GM10266 (cell line): Measurements from ENCODE around the gene CDH23.

Experiments
- DNase-seq: peaks from one replicate; pipeline ENCODE4 v3.0.0; 2012; ENCODE audit errors: extremely low spot score
- TF ChIP-seq, protein P1 (sequence below): IDR thresholded peaks from 2 replicates; pipeline ENCODE4 v1.5.1; 2012; ENCODE audit warnings: mild to moderate bottlenecking, low read depth; ENCODE audit not compliant: control insufficient read depth, insufficient read depth; ENCODE audit errors: missing control alignments

Gene CDH23

DNA sequence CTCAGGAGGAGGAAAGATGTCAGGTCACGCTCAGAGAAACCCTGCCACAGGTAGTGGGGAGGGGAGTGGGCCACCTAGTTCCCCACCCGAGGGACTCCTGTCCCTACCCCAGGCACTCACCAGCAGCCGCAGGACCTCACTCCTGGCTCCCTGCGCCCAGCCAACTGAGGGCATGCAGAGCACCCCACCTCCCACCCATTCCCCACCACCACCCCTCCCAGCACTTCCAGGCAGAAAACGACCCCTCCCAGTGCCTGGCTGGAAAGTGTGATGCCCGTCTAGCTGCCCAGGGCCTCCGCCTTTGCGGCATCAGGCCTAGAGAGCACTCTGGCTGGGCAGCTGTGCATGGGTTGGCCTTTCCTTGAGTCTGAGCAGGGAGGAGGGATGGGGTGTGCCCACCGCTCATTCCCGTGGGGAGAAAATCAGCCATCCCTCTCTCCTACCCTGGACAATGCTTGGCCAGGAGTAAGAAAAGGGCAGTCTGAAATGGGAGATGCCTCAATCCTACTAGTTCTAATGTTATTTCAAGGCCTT lies 321.5 kb downstream of the CDH23 start:
- DNase-seq, result no peak
- TF ChIP-seq, protein P1, sequence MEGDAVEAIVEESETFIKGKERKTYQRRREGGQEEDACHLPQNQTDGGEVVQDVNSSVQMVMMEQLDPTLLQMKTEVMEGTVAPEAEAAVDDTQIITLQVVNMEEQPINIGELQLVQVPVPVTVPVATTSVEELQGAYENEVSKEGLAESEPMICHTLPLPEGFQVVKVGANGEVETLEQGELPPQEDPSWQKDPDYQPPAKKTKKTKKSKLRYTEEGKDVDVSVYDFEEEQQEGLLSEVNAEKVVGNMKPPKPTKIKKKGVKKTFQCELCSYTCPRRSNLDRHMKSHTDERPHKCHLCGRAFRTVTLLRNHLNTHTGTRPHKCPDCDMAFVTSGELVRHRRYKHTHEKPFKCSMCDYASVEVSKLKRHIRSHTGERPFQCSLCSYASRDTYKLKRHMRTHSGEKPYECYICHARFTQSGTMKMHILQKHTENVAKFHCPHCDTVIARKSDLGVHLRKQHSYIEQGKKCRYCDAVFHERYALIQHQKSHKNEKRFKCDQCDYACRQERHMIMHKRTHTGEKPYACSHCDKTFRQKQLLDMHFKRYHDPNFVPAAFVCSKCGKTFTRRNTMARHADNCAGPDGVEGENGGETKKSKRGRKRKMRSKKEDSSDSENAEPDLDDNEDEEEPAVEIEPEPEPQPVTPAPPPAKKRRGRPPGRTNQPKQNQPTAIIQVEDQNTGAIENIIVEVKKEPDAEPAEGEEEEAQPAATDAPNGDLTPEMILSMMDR, result no peak

DNA sequence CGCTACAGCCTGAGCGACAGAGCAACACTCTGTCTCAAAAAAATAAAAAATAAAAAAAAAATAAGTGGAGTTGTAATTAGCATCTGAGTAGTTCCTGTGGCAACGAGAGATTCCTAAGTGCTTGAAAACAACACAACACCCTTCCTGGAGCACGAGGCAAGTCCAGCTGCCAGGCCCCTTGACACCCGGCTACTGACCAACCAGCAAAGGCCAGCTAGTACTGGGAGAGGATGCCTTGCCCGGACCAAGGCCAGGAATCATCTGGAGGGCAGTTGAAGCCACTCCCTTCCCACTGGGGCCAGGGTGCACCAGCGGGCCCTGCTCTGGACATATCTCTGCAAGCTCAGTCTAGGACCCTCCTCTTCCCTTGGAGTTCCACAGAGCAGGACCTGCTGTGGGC lies 322.3 kb downstream of the CDH23 start:
- no peak for DNase-seq
- TF ChIP-seq, protein P1, result no peak

DNA sequence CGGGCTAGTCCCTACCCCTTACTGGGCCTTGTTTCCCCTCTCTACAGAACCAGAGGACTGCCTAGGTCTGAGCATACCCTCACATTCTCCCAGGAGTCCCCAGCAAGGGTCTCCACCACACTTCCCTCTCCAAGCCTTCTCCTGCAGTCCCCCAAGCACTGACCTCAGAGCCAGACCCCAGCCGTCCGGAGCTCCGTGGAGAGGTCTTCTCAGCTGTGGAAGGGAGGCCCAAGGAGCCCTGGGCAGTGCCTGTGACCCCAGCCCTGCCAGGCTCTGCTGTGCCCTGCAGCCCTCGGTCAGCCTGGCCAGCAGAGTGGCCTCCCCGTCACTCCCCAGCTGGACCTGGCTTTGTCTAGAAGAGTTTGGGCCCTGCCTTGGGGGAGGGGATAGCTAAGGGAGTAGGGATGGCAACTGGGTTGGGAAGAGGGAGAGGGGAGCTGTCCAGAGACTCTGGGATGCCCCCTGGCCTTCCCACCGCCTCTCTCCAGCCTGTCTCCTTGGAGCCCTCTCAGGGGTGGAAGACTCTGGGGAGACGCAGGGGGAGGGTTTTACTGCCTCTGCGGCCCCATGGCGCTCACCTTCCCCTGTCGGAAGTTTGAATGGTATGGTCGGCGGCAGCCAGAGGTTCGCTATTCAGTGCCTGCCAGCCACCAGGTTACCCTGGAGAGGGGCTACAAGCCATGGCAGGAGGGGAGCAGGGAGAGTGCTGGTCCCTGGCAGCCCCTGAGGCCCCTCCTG lies 322.9 kb downstream of the CDH23 start, which contains the start of gene C10orf105:
TSS of gene C10orf105 (minus strand) at position 315 of the 738 bp plus-strand sequence. CDS start 3,441 bp downstream, outside the sequence.
- TF ChIP-seq, protein P1, result no peak
- no peak for DNase-seq

DNA sequence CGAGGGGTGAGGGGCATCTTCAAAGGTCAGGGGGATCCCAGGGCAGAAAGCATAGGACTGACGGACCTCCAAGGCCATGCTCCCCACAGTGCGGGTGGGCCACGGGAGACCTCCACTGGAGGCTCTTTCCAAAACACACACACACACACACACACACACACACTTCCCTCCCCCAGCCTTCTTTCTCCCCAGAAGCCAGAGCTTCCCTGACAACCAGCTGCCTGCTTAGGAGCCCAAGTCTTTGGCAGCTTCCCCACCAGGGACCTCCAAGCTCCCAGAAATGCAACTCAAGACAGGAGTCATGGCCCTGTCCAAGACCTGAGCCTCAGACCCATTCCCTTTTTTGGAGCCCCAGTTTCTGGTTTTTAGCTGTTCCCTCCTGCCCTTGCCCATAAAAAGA lies 323.6 kb downstream of the CDH23 start:
- TF ChIP-seq, protein P1, result no peak
- DNase-seq, result no peak

DNA sequence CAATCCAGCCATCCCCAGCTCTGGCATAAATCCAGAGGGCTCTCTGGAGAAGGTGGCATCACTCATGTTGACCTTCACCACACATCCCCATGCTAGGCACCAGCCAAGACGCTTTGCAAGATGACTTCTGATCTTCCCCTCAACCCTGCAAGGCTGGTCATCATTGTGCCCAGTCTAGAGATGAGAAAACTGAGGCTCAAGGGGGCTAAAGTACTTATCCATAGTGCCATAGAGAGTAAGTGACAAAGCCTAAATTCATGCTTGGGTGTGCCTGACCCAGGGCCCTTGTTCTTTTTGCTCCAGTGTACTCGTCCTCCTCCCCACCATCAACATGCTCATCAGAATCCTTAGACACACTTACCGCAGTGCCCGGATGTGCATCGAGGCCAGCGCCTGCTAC lies 324.6 kb downstream of the CDH23 start:
- no peak for DNase-seq
- TF ChIP-seq, protein P1, result no peak

DNA sequence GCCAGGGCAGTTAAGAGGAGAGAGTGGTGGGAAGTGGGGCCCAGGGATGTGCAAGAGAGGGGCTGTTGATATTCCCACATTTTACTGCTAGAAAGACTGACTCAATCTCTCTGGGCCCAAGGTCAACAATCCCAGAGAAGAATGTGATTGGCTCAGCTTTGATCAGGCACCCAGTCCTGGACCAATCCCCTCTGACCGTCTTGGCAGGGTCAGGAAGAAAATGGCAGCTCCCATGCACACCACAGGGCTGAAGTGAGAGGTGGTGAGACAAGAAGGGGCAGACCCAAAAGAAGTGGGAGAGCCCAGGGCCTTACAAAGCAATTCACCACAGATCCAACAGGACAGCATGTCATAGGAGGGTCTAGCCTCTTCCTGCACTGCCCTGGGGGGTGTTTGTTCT lies 326.1 kb downstream of the CDH23 start:
- TF ChIP-seq, protein P1, result no peak

DNA sequence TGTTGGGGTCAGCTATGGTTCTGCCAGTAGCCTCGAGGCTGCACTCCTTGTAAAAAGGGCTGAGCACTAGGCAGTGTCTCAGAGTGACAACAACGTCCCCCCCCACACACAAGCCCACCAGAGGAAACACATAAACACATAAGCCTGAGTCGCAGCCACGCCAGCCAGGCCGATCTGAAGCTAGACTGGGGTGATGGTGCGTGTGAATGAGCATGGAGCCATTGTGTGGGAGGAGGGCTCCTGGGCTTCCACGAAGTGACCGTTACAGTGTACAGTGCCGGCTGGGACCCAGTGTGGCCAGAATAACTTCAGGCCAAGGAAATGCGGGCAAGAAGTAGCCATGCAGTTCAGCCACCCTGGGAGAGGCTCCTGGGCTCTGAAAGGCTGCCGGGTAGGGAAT lies 326.6 kb downstream of the CDH23 start:
- TF ChIP-seq, protein P1, result no peak
- DNase-seq, result no peak

More for the DNA sequence above, 326.1 kb downstream of the CDH23 start:
- no peak for DNase-seq
